Measurements from ENCODE around the gene BCL11A. TPM values are rescaled to one million over a fixed set of nuclear protein-coding genes. Genes with fewer than 3 reads are reported as not detected.
A peak's percentile ranks its signal among the peaks of the same experiment; 100 is the strongest.

The BCL11A gene
- total RNA-seq, 6 donors from 2014 or later, result 2.7 to 12.7 (median 5.4) TPM

DNA sequence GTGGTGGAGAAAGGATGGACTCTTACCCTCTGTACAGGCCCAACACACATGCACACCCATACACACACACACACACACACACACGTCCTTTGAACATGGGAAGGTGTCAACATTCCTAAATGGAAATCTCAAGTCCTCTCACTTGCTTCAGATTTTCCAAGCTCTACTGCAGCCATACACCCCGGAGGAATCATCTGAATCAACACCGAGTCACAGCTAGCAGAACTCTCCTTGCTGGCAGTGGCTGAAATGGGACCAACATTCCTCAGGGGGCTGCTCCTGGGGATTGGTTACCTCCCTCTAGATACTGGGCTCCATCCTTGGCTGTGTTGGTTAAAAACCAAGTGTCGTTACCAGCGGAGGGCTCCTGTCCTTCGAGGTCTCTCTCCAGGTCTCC, 112.7 kb downstream of the BCL11A start:
- ATAC-seq (ENCODE audit: low FRiP score in 2 of 2), result no peak

DNA sequence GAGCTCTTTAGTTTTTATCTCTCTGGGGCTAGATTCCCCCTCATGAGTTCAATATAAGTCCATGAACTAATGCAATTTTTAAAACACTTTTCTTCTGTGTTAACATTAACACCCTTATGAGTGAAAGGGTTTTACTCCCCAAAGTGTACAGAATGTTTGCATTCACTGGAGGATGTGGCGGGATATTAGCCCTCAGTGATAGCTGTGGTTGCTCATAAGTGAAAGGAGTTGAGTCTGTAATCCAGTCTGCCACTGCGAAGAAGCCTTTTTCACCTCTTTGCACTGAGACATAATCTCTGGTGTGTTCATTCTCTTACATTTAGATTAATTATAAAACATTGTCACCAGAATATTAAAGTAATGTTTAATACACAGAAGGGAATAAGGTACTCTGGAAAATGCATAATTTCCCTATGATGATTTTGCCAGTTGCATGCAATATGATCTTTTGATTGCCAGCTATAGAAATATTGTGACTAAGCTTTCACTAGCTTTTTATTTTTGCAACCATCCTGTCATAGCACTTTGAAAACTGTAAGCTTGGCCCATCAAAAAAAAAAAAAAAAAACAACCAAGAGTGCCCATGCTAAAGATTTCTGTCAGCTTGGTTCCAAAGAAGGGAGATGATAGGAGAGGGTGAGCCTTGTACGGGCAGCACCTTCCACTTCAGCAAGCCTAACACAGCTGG, 113.2 kb downstream of the BCL11A start:
- Histone ChIP-seq H3K36me3 (no peaks in the 10 kb centered on the region), H3K27ac (no peak overlapping the region), H3K9me3 (no peaks in the 10 kb centered on the region), H3K4me1 (no peaks in the 10 kb centered on the region), H3K27me3 (no peaks in the 10 kb centered on the region), H3K4me3 (no peak overlapping the region)
- TF ChIP-seq POLR2A (IDR thresholded peaks at IDR 0.05) (no peak), POLR2AphosphoS5 (IDR thresholded peaks at IDR 0.05) (no peak), EP300 (IDR thresholded peaks at IDR 0.05) (no peak)
- TF ChIP-seq, protein P1, sequence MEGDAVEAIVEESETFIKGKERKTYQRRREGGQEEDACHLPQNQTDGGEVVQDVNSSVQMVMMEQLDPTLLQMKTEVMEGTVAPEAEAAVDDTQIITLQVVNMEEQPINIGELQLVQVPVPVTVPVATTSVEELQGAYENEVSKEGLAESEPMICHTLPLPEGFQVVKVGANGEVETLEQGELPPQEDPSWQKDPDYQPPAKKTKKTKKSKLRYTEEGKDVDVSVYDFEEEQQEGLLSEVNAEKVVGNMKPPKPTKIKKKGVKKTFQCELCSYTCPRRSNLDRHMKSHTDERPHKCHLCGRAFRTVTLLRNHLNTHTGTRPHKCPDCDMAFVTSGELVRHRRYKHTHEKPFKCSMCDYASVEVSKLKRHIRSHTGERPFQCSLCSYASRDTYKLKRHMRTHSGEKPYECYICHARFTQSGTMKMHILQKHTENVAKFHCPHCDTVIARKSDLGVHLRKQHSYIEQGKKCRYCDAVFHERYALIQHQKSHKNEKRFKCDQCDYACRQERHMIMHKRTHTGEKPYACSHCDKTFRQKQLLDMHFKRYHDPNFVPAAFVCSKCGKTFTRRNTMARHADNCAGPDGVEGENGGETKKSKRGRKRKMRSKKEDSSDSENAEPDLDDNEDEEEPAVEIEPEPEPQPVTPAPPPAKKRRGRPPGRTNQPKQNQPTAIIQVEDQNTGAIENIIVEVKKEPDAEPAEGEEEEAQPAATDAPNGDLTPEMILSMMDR (IDR thresholded peaks at IDR 0.05), result no peak
- DNase-seq, result no peak
- ATAC-seq (ENCODE audit: low FRiP score in 2 of 2), result no peak
- 93 to 96% methylated on average over 3 of the region's 3 CpGs for WGBS, 2 donors

More for the DNA sequence above, 112.7 kb downstream of the BCL11A start:
- WGBS, 2 donors, result 86 to 87% methylated on average over 6 of the region's 6 CpGs
- DNase-seq, result no peak
- Histone ChIP-seq H3K4me3 (no peak overlapping the region), H3K27me3 (no peaks in the 10 kb centered on the region), H3K36me3 (no peaks in the 10 kb centered on the region), H3K9me3 (no peaks in the 10 kb centered on the region), H3K4me1 (no peaks in the 10 kb centered on the region), H3K27ac (no peak overlapping the region)
- TF ChIP-seq POLR2A (IDR thresholded peaks at IDR 0.05) (no peak), EP300 (IDR thresholded peaks at IDR 0.05) (no peak), POLR2AphosphoS5 (IDR thresholded peaks at IDR 0.05) (no peak)
- TF ChIP-seq, protein P1 (IDR thresholded peaks at IDR 0.05), result no peak

DNA sequence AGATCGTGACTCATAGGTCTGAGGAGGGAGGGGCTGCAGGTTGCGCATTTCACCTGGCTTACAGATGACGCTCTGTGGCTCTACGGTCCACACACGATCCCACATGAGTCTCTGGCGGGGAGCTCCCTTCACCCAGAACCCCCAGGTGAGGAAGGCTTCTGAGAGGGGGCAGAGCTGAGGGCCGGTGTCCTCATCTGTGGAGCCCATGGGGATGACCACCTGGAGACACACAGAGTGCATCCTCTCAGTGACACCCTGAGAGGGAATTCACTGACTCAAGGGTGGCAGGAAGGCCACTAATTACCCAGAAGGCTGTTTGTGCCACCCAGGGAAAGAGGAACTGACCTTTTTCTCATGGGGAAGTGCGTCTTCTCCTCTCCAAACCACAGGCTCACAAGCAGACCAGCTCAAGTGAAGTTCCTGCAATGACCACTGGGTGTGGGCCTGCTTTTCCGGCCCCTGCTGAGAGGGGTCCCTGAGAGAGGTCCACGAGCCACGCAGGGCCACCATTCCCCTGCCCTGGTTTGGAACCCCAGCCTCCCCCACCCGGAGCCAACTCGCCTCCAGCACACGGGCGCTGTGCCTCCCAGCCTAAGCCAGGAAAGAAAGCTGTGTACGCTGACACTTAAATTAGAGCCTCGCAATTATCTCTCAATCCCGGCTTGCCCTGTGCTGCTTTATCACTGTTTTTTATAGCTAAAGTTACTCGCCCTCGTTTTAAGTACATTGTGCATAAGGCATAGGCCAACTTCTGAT, 114.1 kb downstream of the BCL11A start:
- H3K4me3 ChIP-seq, result no peak overlapping the region
- H3K4me1 ChIP-seq, result no peaks in the 10 kb centered on the region
- H3K36me3 ChIP-seq, result no peaks in the 10 kb centered on the region
- WGBS, 2 donors, result 65 to 70% methylated on average over 14 to 20 of the region's 20 CpGs
- H3K9me3 ChIP-seq, result no peaks in the 10 kb centered on the region
- no peak for TF ChIP-seq EP300 (IDR thresholded peaks at IDR 0.05)
- peak in 1 of 2 donors; percentile 36 for TF ChIP-seq POLR2AphosphoS5 (IDR thresholded peaks at IDR 0.05)
- TF ChIP-seq, protein P1 (IDR thresholded peaks at IDR 0.05), result peak; percentile 33 to 70 (median 52)
- TF ChIP-seq POLR2A (IDR thresholded peaks at IDR 0.05), result no peak
- no peaks in the 10 kb centered on the region for H3K27me3 ChIP-seq
- peak overlapping the region in 3 of 4 donors; percentile 42 to 58 (median 45) for H3K27ac ChIP-seq
- ATAC-seq (ENCODE audit: low FRiP score in 2 of 2) (peak; percentile 66 to 90), DNase-seq (peak; percentile 56 to 72)

DNA sequence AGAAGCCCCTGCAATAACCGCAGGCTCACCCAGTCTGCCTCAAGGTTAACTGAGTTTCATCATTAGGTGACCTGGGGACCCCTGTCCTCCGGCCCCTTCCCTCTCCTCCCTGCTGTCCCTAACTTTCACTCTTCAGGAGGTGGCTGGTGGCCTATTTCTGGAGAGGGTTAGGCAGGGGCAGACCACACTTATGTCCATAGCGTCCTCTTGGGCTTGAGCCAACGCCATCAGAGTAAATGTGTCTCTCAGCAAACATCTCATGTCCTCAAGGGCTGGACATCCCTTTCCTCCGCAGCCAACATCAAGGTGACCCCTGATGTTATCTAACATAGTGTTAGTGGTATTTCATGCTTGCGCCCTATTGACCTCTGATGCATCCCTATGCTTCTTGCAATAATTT, 114.8 kb downstream of the BCL11A start:
- no peak for DNase-seq
- H3K36me3 ChIP-seq, result no peaks in the 10 kb centered on the region
- H3K9me3 ChIP-seq, result no peaks in the 10 kb centered on the region
- no peak overlapping the region for H3K27ac ChIP-seq
- H3K27me3 ChIP-seq, result no peaks in the 10 kb centered on the region
- no peak overlapping the region for H3K4me3 ChIP-seq
- H3K4me1 ChIP-seq, result no peaks in the 10 kb centered on the region
- WGBS, 2 donors, result 86 to 87% methylated on average over 6 of the region's 6 CpGs
- no peak for TF ChIP-seq EP300 (IDR thresholded peaks at IDR 0.05)
- TF ChIP-seq, protein P1 (IDR thresholded peaks at IDR 0.05), result no peak
- no peak for TF ChIP-seq POLR2A (IDR thresholded peaks at IDR 0.05)
- no peak for TF ChIP-seq POLR2AphosphoS5 (IDR thresholded peaks at IDR 0.05)
- no peak for ATAC-seq (ENCODE audit: low FRiP score in 2 of 2)

Measured in upper lobe of left lung (tissue), 6 donors.